Left lung (tissue), 10 donors: Measurements from ENCODE around the gene TM4SF5. TPM values are rescaled to one million over a fixed set of nuclear protein-coding genes. Genes with fewer than 3 reads are reported as not detected.
"Not testable (repeated sequence)": the region's sequence is repeated elsewhere in the genome, so short reads cannot be mapped to it uniquely, and the experiment has no call there.

Source experiments
- ATAC-seq: fragments of 200-7000 bp; cut with Tn5 transposase; one replicate; pipeline ENCODE4 v1.9.1; 2020; ENCODE audit warnings: moderate library complexity
- DNase-seq, 4 donors: peaks; one replicate each; pipeline ENCODE4 v3.0.0-alpha.2; 2013 to 2020
- H3K27ac ChIP-seq, 2 donors: fragments of 200-600 bp; sonication (generic) in 1 of 2; one replicate each; pipeline versions ENCODE4 v1.5.0 to v1.8.0; 2020 to 2021
- H3K27me3 ChIP-seq, 2 donors: fragments of 200-600 bp; sonication (generic) in 1 of 2; one replicate each; pipeline versions ENCODE4 v1.5.0 to v1.8.0; 2020 to 2021
- H3K36me3 ChIP-seq, 2 donors: fragments of 200-600 bp; sonication (generic) in 1 of 2; one replicate each; pipeline versions ENCODE4 v1.5.0 to v1.8.0; 2020 to 2021
- H3K4me1 ChIP-seq, 2 donors: fragments of 200-600 bp; one replicate each; pipeline ENCODE4 v1.8.0; 2021
- H3K4me3 ChIP-seq, 2 donors: fragments of 200-600 bp; sonication (generic) in 1 of 2; one replicate each; pipeline versions ENCODE4 v1.5.0 to v1.8.0; 2020 to 2021; ENCODE audit warnings: mild to moderate bottlenecking in 1 of 2
- H3K9me3 ChIP-seq, 2 donors: fragments of 200-600 bp; sonication (generic) in 1 of 2; one replicate each; pipeline versions ENCODE4 v1.5.0 to v1.8.0; 2020 to 2021
- CTCF ChIP-seq, 2 donors: fragments of 200-600 bp; sonication (generic) in 1 of 2; IDR thresholded peaks; one replicate each; pipeline versions ENCODE4 v1.5.0 to v1.8.0; 2021; ENCODE audit warnings: antibody characterized with exemption in 2 of 2
- intact Hi-C, 2 donors: fragments of 100-400 bp; cut with DNase I; formaldehyde crosslinking; loops; one replicate each; pipeline versions ENCODE4 v1.11.2 to v1.14.2; 2022
- polyA plus RNA-seq, 6 donors: library from polyadenylated mRNA; unstranded; fragments of 120-200 nt; gene quantifications; one replicate each; pipeline ENCODE4 v1.2.1, GENCODE V29; 2013; ENCODE audit not compliant: insufficient read length in 6 of 6
- total RNA-seq, 2 donors: library from RNA; stranded (reverse); fragmentation: NEBNext Ultra II Directional; extraction: Animal tissue kit (Norgen Biotek cat#: 25700); gene quantifications; one replicate each; pipeline ENCODE4 v1.2.1, GENCODE V29; 2021
- donor health status: DM: no; HTN: yes; CAD: no.
- donor health status: DM: no; HTN: no; CAD: no.

Gene TM4SF5
- total and polyA plus RNA-seq, 8 donors, result not detected

GRCh38 chr17:4822835-4823234 lies 51.1 kb downstream of the TM4SF5 start:
- ATAC-seq (no peak), DNase-seq (no peak)
- intact Hi-C loops, result no loop called here
- Histone ChIP-seq H3K4me1 (no peaks in the 10 kb centered on the region), H3K4me3 (no peak overlapping the region), H3K36me3 (peaks cover 0 to 49% of the 10 kb centered on the region in 2 donors), H3K9me3 (no peaks in the 10 kb centered on the region), H3K27me3 (no peaks in the 10 kb centered on the region), H3K27ac (no peak overlapping the region)
- TF ChIP-seq CTCF (IDR thresholded peaks at IDR 0.05), result no peak

- Histone ChIP-seq H3K36me3 (peaks cover 0 to 42% of the 10 kb centered on the region in 2 donors), H3K27ac (no peak overlapping the region), H3K9me3 (no peaks in the 10 kb centered on the region), H3K4me1 (no peaks in the 10 kb centered on the region), H3K27me3 (no peaks in the 10 kb centered on the region), H3K4me3 (no peak overlapping the region)
- no peak for DNase-seq
- peak; percentile 93 for ATAC-seq
- no peak for TF ChIP-seq CTCF (IDR thresholded peaks at IDR 0.05)
- intact Hi-C loops, result no loop called here
Observed at GRCh38 chr17:4823373-4824089, 51.8 kb downstream of the TM4SF5 start.

GRCh38 chr17:4827399-4827798 lies 55.7 kb downstream of the TM4SF5 start:
- Histone ChIP-seq H3K9me3 (no peaks in the 10 kb centered on the region), H3K27me3 (no peaks in the 10 kb centered on the region), H3K36me3 (peaks cover 0 to 12% of the 10 kb centered on the region in 2 donors), H3K4me1 (no peaks in the 10 kb centered on the region), H3K4me3 (no peak overlapping the region), H3K27ac (no peak overlapping the region)
- TF ChIP-seq CTCF (IDR thresholded peaks at IDR 0.05), result no peak
- DNase-seq (no peak), ATAC-seq (no peak)
- intact Hi-C loops, result no loop called here

- H3K36me3 ChIP-seq, H3K27me3 ChIP-seq, intact Hi-C loops, H3K9me3 ChIP-seq, DNase-seq: not testable (repeated sequence)
- H3K27ac ChIP-seq, result peak overlapping the region; percentile 82 to 85
- H3K4me3 ChIP-seq, result peak overlapping the region; percentile 68 to 97
- peaks cover 15 to 42% of the 10 kb centered on the region in 2 donors for H3K4me1 ChIP-seq
- ATAC-seq, result peak; percentile 2
Observed at GRCh38 chr17:4832829-4833177, 61.1 kb downstream of the TM4SF5 start.

Other genes starting within 250 kb of the TM4SF5 start
- 10 to 100 TPM; 34.7 to 53.8 TPM for gene MYBBP1A, start 216.5 kb upstream of the TM4SF5 start, total RNA-seq
- gene MYBBP1A, start 216.5 kb upstream of the TM4SF5 start, polyA plus RNA-seq, result 10 to 100 TPM; 28.6 to 51.5 (median 40.6) TPM
- gene GGT6, start 211.3 kb upstream of the TM4SF5 start, total RNA-seq, result 10 to 100 TPM in 1 of 2 donors, 1 to 10 TPM in 1; 1.8 to 17.4 TPM
- gene GGT6, start 211.3 kb upstream of the TM4SF5 start, polyA plus RNA-seq, result 1 to 10 TPM; 4.9 to 9.9 (median 6.4) TPM
- 1 to 10 TPM; 5.5 to 5.7 TPM for gene SMTNL2, start 187.4 kb upstream of the TM4SF5 start, total RNA-seq
- 10 to 100 TPM; 17.0 to 25.8 (median 22.8) TPM for gene SMTNL2, start 187.4 kb upstream of the TM4SF5 start, polyA plus RNA-seq
- gene ALOX15, start 130.2 kb upstream of the TM4SF5 start, total RNA-seq, result 1 to 10 TPM in 1 of 2 donors, under 1 TPM in 1; 0.15 to 4.8 TPM
- 1 to 10 TPM; 2.8 to 4.6 (median 3.4) TPM for gene ALOX15, start 130.2 kb upstream of the TM4SF5 start, polyA plus RNA-seq
- 10 to 100 TPM; 42.2 to 48.8 TPM for gene PELP1, start 67.7 kb upstream of the TM4SF5 start, total RNA-seq
- 10 to 100 TPM; 45.9 to 55.1 (median 46.7) TPM for gene PELP1, start 67.7 kb upstream of the TM4SF5 start, polyA plus RNA-seq
- 100 to 1,000 TPM in 1 of 2 donors, 10 to 100 TPM in 1; 91.8 to 240 TPM for gene ARRB2, start 61.3 kb upstream of the TM4SF5 start, total RNA-seq
- gene ARRB2, start 61.3 kb upstream of the TM4SF5 start, polyA plus RNA-seq, result 10 to 100 TPM; 41.3 to 55.8 (median 47.0) TPM
- 10 to 100 TPM; 22.6 to 23.6 TPM for gene MED11, start 40.5 kb upstream of the TM4SF5 start, total RNA-seq
- 10 to 100 TPM; 19.9 to 26.5 (median 22.9) TPM for gene MED11, start 40.5 kb upstream of the TM4SF5 start, polyA plus RNA-seq
- gene ZMYND15, start 32.1 kb upstream of the TM4SF5 start, total RNA-seq, result 1 to 10 TPM; 4.1 to 5.2 TPM
- under 1 TPM; 0.34 to 0.84 (median 0.51) TPM for gene ZMYND15, start 32.1 kb upstream of the TM4SF5 start, polyA plus RNA-seq
- 100 to 1,000 TPM; 122 to 147 TPM for gene CXCL16, start 32.0 kb upstream of the TM4SF5 start, total RNA-seq
- 10 to 100 TPM; 14.2 to 20.8 (median 15.2) TPM for gene CXCL16, start 32.0 kb upstream of the TM4SF5 start, polyA plus RNA-seq
- 1 to 10 TPM; 2.1 to 6.0 TPM for gene VMO1, start 14.5 kb downstream of the TM4SF5 start, total RNA-seq
- gene VMO1, start 14.5 kb downstream of the TM4SF5 start, polyA plus RNA-seq, result 1 to 10 TPM in 1 of 6 donors, under 1 TPM in 5; 0.22 to 1.0 (median 0.34) TPM
- gene GLTPD2, start 17.1 kb downstream of the TM4SF5 start, total RNA-seq, result not detected
- gene GLTPD2, start 17.1 kb downstream of the TM4SF5 start, polyA plus RNA-seq, result 1 to 10 TPM in 3 of 6 donors, under 1 TPM in 3; 0.59 to 1.5 (median 0.99) TPM
- gene PSMB6, start 24.3 kb downstream of the TM4SF5 start, total RNA-seq, result 100 to 1,000 TPM; 102 to 129 TPM
- 100 to 1,000 TPM in 3 of 6 donors, 10 to 100 TPM in 3; 91.9 to 113 (median 99.6) TPM for gene PSMB6, start 24.3 kb downstream of the TM4SF5 start, polyA plus RNA-seq
- 10 to 100 TPM; 30.0 to 34.7 TPM for gene PLD2, start 35.3 kb downstream of the TM4SF5 start, total RNA-seq
- 10 to 100 TPM; 57.5 to 70.0 (median 61.8) TPM for gene PLD2, start 35.3 kb downstream of the TM4SF5 start, polyA plus RNA-seq
- 10 to 100 TPM; 84.1 to 85.4 TPM for gene MINK1, start 61.5 kb downstream of the TM4SF5 start, total RNA-seq
- gene MINK1, start 61.5 kb downstream of the TM4SF5 start, polyA plus RNA-seq, result 10 to 100 TPM; 53.5 to 77.7 (median 64.0) TPM
- gene C17orf107, start 127.7 kb downstream of the TM4SF5 start, total RNA-seq, result 1 to 10 TPM; 2.0 to 5.3 TPM
- 1 to 10 TPM in 2 of 6 donors, under 1 TPM in 4; 0.63 to 1.5 (median 0.82) TPM for gene C17orf107, start 127.7 kb downstream of the TM4SF5 start, polyA plus RNA-seq
- 1 to 10 TPM; 2.9 to 4.9 TPM for gene CHRNE, start 131.2 kb downstream of the TM4SF5 start, total RNA-seq
- gene CHRNE, start 131.2 kb downstream of the TM4SF5 start, polyA plus RNA-seq, result 1 to 10 TPM in 1 of 6 donors, under 1 TPM in 5; 0.56 to 1.5 (median 0.83) TPM
- gene GP1BA, start 160.4 kb downstream of the TM4SF5 start, total RNA-seq, result under 1 TPM; 0.31 to 0.96 TPM
- 1 to 10 TPM; 2.8 to 3.7 (median 3.5) TPM for gene GP1BA, start 160.4 kb downstream of the TM4SF5 start, polyA plus RNA-seq
- gene SLC25A11, start 168.2 kb downstream of the TM4SF5 start, total RNA-seq, result 10 to 100 TPM; 58.6 to 70.5 TPM
- 10 to 100 TPM; 38.4 to 56.2 (median 46.9) TPM for gene SLC25A11, start 168.2 kb downstream of the TM4SF5 start, polyA plus RNA-seq
- gene RNF167, start 168.4 kb downstream of the TM4SF5 start, total RNA-seq, result 100 to 1,000 TPM; 102 to 108 TPM
- 100 to 1,000 TPM; 101 to 126 (median 119) TPM for gene RNF167, start 168.4 kb downstream of the TM4SF5 start, polyA plus RNA-seq
- 100 to 1,000 TPM; 619 to 987 TPM for gene PFN1, start 176.6 kb downstream of the TM4SF5 start, total RNA-seq
- 100 to 1,000 TPM; 337 to 506 (median 415) TPM for gene PFN1, start 176.6 kb downstream of the TM4SF5 start, polyA plus RNA-seq
- gene ENO3, start 179.2 kb downstream of the TM4SF5 start, total RNA-seq, result 10 to 100 TPM; 15.0 to 15.9 TPM
- 10 to 100 TPM; 10.7 to 22.4 (median 15.6) TPM for gene ENO3, start 179.2 kb downstream of the TM4SF5 start, polyA plus RNA-seq
- 10 to 100 TPM; 47.2 to 59.3 TPM for gene SPAG7, start 195.9 kb downstream of the TM4SF5 start, total RNA-seq
- gene SPAG7, start 195.9 kb downstream of the TM4SF5 start, polyA plus RNA-seq, result 10 to 100 TPM; 73.4 to 78.6 (median 75.2) TPM
- 10 to 100 TPM; 51.3 to 64.9 TPM for gene CAMTA2, start 215.8 kb downstream of the TM4SF5 start, total RNA-seq
- 10 to 100 TPM; 28.6 to 40.8 (median 33.3) TPM for gene CAMTA2, start 215.8 kb downstream of the TM4SF5 start, polyA plus RNA-seq
- gene INCA1, start 225.6 kb downstream of the TM4SF5 start, total RNA-seq, result 1 to 10 TPM; 1.0 to 2.4 TPM
- 10 to 100 TPM in 2 of 6 donors, 1 to 10 TPM in 4; 8.1 to 11.5 (median 9.1) TPM for gene INCA1, start 225.6 kb downstream of the TM4SF5 start, polyA plus RNA-seq
- gene KIF1C, start 226.1 kb downstream of the TM4SF5 start, total RNA-seq, result 100 to 1,000 TPM; 205 to 239 TPM
- 10 to 100 TPM; 48.9 to 75.0 (median 65.9) TPM for gene KIF1C, start 226.1 kb downstream of the TM4SF5 start, polyA plus RNA-seq